Peyer's patch (tissue), 4 donors: Measurements from ENCODE around the gene PGM5.
A peak's percentile ranks its signal among the peaks of the same experiment; 100 is the strongest.

ENCODE experiments used
- POLR2A ChIP-seq, 2 donors: fragments of 450-650 bp; IDR thresholded peaks; one replicate each; pipeline ENCODE4 v1.5.1; 2017; ENCODE audit warnings: antibody characterized with exemption in 2 of 2, mild to moderate bottlenecking in 2 of 2, moderate library complexity in 2 of 2
- TF ChIP-seq, protein P1 (sequence below), 6 experiments: fragments of 450-650 bp in 4 of 6; fragments of 200-600 bp in 2 of 6; sonication (generic) in 1 of 6; IDR thresholded peaks; one replicate each; pipeline ENCODE4 v1.5.1; 2017 to 2019; ENCODE audit warnings: antibody characterized with exemption in 6 of 6, mild to moderate bottlenecking in 3 of 6, moderate library complexity in 1 of 6

DNA sequence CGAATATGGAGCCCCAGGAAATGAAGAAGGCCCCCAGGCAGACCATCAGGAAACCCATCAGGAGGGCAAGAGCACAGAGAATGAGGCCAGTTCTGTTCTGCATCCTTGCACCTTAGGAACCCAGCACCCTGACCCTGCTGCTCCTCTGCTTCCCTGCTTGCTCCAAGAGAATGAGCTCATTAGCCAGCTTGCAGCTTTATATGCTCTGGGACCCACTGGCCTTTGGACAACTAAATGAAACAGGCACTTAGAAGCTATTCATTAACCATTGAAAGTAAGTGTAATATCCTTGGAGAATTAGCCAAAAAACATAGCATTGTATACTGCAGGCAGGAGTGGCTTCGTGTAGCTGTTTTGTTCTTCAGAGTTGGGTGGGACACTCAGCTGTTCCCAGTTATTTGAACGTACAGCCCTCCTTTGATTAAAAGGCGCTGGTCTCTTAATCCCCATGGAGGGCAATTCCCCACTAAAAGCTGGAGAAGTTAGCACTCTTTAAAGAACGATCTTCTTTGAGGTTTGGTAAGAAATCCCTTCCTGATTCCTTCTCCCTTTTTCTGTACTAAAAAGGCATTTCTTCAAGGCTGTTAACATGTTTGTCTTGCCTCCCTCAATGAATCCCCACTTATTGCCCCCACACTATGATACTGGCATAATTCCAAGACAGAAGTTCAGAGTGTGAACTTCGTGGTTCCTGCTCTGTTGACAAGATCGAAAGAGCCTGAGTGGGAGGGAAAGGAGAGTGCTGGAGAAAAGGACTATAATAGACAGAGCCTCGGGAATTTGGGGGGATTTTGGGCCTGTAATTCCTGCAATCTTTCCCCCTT is 184.5 kb downstream of the PGM5 start, which contains the start of gene TMEM252:
- TF ChIP-seq, protein P1, sequence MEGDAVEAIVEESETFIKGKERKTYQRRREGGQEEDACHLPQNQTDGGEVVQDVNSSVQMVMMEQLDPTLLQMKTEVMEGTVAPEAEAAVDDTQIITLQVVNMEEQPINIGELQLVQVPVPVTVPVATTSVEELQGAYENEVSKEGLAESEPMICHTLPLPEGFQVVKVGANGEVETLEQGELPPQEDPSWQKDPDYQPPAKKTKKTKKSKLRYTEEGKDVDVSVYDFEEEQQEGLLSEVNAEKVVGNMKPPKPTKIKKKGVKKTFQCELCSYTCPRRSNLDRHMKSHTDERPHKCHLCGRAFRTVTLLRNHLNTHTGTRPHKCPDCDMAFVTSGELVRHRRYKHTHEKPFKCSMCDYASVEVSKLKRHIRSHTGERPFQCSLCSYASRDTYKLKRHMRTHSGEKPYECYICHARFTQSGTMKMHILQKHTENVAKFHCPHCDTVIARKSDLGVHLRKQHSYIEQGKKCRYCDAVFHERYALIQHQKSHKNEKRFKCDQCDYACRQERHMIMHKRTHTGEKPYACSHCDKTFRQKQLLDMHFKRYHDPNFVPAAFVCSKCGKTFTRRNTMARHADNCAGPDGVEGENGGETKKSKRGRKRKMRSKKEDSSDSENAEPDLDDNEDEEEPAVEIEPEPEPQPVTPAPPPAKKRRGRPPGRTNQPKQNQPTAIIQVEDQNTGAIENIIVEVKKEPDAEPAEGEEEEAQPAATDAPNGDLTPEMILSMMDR (IDR thresholded peaks at IDR 0.05), result no peak
- peak; percentile 90 to 91 for TF ChIP-seq POLR2A (IDR thresholded peaks at IDR 0.05)
